HG03159 (cell line): ENCODE measurements around the gene IL17REL.
"Not testable (repeated sequence)": the region's sequence is repeated elsewhere in the genome, so short reads cannot be mapped to it uniquely, and the experiment has no call there.

Source experiments
- ATAC-seq: cut with Tn5 transposase; IDR thresholded peaks from one replicate; pipeline ENCODE4 v1.9.1; 2021; ENCODE audit warnings: mild to moderate bottlenecking, moderate library complexity; ENCODE audit not compliant: unreplicated experiment

IL17REL gene

DNA sequence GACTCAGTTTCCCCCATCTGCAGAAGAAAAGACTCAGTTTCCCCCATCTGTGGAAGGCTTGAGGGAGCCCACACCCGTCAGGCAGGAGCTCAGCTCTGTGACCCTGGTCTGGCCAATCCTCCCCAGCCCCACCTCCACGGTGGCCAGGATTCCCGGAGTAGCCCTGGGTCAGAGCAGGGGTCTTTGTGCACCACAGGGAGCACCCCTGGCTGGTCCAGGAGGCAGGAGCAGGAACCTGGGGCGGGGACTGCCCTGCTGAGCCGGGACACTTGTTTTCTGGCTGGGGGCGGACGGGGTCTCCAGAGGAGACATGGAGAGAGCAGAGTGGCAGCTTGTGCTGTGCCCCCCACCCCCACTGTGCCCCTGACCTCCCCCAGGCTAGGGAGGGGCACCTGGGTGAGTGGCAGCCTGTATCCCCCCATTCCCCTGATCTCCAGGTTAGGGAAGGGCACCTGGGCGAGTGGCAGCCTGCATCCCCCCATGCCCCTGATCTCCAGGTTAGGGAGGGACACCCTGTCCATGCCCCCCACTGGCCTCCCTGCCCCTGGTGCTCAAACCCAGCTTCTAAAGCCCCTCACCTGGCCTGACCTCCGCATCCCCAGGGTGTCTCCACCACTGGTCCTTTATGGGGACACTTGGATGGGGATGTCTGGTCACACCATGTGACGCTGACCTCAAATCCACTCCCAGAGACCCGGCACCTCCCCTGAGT, 18.8 kb downstream of the IL17REL start:
- ATAC-seq: no peak

DNA sequence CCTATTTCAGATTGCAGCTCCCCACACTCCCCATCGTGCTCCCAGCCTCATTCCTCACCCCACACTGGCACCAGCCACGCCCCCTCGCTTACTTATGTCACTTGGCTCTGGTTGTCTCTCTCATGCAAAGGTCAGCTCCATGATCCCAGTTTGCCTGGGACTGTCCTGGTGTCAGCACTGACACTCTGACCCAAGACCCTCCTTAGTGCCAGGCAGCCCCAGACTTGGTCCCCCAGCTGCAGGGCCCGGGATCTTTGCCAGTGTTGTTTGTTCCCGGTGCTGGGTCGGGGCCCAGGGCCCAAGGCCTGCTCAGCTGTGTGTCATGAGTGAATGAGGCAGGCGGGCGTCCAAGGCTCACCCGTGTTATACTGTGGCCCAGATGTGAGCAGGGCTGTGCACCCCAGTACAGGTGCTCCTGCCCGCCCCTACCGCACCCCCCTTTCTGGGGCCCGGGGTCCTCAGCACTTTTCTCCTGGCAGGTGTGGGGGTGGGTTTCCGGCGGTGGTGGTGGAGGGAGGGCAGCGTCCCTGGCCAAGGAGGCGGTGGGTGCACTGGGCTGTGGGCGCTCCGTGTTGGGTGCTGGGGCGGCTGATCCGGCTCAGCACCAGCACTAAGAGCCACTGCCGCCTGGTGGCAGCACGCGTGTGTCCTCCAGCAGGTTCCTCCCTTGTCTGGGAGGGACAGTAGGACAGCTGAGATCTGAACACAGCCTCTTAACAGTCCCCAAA, 19.5 kb downstream of the IL17REL start:
- ATAC-seq: no peak

DNA sequence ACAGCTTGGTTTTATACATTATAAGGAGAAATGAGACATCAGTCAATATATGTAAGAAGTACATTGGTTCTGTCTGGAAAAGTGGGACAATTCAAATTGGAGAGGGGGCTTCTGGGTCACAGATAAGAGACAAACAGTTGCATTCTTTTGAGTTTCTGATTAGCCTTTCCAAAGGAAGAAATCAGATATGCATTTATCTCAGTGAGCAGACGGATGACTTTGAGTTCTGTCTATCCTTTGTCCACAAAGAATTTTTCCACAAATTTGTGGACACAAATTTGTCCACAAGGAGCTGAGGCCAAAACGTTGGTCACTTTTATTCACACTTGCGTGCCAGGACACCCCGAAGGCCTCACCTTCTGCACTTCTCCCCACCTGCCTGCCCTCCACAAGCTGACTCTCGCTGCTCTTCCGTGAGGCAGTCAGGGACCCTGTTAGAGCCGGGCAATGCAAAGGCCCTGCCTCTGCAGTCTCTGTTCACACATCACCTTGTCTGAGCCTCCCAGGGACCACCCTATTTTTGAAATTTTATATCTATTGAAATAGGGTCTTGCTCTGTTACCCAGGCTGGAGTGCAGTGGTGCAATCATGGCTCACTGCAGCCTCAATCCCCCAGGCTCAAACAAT, 20.5 kb downstream of the IL17REL start:
- ATAC-seq: no peak

DNA sequence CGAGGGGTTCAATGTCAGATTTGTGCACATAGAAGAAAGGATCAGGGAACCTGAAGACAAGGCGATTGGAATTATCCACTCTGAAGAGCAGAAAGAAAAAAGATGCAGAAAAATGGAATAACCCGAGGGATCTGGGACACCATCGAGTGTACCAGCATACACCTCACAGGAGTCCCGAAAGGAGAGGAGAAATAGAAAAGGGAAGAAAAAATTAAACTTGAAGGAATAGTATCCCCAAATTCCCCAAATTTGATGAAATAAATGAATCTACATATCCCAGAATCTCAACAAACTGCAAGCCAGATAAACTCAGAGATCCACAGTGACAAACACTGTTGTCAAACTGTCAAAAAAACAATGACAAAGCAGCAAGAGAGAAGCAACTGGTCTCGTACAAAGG, 21.4 kb downstream of the IL17REL start:
- no peak for ATAC-seq

DNA sequence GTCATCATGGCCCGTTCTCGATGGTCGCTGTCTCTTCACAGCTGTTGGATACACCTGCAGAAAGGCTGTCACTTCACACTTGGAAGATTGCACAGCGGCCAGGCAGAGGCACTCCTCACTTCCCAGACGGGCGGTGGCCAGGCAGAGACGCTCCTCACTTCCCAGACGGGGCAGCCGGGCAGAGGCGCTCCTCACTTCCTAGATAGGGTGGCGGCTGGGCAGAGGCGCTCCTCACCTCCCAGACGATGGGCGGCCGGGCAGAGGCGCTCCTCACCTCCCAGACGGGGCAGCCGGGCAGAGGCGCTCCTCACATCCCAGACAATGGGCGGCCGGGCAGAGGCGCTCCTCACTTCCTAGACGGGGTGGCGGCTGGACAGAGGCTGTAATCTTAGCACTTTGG, 22.7 kb downstream of the IL17REL start:
- ATAC-seq: not testable (repeated sequence)

DNA sequence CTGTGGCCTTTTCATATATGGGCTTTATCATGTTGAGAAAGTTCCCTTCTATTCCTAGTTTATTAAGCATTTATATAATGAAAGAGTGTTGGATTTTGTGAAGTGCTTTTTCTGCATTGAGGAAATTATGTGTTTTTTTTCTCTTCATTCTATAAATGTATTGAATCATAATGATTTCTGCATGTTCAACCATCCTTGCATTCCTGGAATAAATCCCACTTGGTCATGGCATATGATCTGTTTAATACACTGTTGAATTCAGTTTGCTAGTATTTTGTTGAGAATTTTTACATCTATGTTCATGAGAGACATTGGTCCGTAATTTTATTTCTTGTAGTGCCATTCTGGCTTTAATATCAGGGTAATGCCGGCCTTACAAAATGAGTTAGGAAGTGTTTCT, 26.2 kb downstream of the IL17REL start:
- ATAC-seq: no peak

DNA sequence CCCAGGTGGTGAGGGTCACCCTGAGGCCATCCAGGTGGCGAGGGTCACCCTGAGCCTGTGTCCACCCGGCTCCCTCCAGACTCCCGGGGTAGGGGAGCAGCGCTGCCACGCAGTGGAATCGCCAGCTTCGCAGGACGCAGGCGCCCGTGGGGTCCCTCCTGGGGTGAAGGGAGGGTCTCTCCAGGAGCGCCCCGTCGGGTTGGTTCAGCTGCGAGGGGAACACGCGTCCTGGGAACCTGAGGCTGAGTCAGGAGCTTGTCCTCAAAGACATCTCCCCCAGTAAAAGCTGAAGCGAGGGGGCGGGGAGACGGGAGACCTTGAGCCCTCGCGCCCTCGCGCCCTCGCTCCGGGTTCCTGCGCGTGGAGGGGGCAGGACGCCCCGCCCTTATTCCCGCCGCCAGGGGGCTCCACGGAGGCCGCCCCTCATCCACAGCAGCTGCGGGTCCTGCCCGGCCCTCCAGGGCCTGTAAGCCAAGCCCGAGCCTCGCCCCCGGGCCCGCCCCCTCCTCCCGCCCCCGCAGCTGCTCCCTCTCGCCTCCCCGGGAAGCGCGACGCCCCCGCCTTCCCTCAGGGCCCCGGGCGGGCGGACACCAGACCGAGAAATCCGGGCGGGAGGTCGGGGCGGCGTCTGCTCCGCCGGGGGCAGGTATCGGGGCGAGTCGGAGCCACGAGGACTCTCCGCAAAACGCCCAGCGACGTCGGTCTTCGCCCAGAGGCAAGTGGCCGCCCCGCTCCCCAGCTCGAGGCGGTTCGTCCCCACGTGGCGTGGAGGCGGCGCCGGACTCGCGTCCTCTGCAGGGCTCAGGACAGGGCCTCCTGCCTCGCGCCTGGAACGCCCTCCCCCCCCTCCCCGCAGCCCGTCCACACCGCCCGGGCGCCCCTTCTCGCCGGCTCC, 29.2 kb downstream of the IL17REL start:
- no peak for ATAC-seq

DNA sequence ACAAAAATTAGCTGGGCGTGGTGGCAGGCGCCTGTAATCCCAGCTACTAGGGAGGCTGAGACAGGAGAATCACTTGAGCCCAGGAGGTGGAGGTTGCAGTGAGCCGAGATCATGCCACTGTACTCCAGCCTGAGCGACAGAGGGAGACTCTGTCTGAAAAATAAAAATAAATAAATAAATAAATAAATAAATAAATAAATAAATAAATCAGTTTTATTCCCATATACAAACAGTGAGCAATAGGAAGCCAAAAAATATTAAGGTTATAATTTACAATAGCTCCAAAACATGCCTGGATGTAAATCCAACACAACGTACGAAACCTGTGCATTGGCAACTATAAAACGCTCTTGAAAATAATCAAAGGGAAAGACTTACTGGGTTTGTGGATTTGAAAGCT, 30.8 kb downstream of the IL17REL start:
- not testable (repeated sequence) for ATAC-seq

DNA sequence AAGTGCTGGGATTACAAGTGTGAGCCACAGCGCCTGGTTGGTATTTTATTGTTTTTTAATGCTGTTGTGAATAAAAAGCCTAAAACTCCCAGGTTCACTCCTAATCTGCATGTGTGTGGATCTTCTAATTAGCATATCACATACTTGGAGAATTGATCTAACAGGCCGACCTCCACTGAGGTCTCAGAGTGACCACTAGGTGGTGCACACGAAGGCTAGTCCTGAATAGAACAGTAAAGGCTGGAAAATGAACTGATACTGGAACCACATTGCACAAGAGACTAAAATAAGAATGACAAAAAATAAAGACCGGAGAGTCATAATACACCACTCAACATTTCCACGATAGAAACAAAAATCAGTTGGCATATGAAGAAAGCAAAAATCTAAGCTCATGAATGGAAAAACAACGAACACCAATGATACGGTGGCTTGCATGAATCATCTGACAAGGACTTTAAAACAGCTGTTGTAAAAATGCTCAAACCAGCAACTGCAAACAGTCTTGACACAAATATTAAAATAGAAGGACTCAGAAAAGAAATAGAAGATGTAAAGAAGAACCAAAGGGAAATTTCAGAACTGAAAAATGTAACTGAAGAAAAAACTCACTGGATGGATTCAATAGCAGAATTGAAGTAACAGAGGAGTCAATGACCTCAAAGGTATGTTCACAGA, 32.8 kb downstream of the IL17REL start:
- ATAC-seq: no peak

DNA sequence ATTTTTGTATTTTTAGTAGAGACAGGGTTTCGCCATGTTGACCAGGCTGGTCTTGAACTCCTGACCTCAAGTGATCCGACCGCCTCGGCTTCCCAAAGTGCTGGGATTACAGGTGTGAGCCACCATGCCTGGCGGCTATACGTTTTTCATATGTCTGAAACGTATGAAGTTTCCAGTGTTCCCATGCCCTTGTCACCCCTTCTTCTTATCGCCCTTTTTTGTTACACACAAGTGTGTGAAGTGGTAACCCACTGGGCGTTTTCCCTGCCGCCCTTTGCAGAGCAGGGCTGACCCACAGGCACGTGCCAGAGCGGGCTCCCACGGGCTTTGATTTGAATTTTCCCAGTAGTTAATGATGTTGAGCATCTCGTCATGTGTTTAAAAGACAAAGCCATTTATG, 35.0 kb downstream of the IL17REL start:
- no peak for ATAC-seq

DNA sequence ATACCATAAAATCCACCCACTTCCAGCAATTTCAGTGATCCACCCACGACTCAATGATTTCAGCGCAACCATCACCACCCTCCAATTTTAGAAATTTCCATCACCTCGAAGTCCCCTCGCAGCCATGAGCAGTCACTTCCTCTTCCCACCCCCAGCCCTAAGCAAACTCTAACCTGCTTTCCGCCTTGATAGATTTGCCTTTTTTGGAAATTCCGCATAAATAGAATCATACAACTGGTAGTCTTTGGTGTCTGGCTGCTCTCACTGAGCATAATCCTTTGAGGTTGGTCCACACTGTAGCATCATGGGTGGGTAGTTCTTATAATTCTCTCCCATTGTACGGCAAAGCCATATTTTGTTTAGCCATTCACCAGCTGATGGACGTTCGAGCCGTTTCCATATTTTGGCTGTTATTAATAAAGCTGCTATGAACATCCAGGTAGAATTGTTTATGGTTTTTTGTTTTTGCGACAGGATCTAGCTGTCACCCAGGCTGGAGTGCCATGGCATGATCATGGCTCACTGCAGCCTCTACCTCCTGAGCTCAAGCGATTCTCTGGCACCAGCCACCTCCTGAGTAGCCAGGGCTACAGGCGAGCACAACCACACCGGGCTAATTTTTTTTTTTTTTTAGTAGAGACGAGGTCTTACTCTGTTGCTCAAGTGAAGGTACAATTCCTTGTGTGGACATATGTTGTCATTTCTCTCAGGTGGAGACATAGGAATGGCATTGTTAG, 36.0 kb downstream of the IL17REL start:
- ATAC-seq: no peak

DNA sequence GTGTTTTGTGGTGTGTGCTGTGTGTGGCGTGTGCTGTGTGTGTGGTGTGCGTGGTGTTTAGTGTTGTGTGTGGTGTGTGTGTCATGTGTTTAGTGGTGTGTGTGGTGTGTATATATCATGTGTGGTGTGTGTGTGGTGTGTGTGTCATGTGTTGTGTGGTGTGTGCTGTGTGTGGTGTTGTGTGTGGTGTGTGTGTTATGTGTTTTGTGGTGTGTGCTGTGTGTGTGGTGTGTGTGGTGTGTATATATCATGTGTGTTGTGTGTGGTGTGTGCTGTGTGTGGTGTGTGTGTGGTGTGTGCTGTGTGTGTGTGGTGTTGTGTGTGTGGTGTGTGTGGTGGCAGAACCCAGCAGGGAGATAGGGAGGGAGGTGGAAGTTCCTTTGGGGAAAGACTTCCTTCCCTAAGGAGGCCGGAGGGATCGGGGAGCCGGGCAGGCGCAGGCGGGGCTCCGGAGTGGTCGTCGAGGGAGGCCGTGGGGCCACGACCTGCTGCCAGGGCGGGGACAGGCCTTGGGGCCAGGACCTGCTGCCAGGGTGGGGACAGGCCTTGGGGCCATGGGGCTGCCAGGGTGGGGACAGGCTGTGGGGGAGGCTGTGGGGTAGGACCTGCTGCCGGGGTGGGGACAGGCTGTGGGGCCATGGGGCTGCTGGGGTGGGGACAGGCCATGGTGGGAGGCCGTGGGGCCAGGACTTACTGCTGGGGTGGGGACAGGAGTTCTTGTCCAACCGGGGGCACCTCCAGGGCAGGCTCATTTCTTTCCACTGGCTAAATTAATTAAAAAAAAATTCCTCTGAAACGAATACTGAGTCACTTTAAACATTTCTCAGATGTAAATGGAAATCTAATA, 36.8 kb downstream of the IL17REL start:
- no peak for ATAC-seq

DNA sequence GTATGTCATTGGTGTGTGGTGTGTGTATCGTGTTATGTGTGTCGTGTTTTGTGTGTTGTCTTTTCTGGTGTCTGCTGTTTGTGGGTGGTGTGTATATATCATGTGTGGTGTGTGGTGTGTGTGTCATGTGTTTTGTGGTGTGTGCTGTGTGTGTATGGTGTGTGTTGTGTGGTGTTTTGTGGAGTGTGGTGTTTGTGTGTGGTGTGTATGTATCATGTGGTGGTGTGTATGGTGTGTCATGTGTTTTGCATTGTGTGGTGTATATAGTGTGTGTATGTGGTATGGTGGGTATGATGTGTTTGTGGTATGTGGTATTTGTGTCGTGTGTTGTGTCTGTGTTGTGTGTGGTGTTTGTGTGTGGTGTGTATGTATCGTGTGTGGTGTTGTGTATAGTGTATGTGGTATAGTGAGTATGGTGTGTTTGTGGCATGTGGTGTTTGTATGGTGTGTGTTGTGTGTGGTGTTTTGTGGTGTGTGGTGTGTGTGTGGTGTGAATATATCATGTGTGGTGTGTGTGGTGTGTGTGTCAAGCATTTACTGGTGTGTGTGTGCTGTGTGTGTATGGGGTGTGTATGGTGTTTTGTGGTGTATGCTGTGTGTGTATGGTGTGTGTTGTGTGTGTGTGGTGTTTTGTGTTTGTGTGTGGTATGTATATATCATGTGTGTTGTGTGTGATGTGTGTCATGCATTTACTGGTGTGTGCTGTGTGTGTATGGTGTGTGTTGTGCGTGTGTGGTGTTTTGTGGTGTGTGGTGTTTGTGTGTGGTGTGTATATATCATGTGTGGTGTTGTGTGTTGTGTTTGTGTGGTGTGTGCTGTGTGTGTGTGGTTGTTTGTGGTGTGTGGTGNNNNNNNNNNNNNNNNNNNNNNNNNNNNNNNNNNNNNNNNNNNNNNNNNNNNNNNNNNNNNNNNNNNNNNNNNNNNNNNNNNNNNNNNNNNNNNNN, 39.3 kb downstream of the IL17REL start:
- no peak for ATAC-seq

DNA sequence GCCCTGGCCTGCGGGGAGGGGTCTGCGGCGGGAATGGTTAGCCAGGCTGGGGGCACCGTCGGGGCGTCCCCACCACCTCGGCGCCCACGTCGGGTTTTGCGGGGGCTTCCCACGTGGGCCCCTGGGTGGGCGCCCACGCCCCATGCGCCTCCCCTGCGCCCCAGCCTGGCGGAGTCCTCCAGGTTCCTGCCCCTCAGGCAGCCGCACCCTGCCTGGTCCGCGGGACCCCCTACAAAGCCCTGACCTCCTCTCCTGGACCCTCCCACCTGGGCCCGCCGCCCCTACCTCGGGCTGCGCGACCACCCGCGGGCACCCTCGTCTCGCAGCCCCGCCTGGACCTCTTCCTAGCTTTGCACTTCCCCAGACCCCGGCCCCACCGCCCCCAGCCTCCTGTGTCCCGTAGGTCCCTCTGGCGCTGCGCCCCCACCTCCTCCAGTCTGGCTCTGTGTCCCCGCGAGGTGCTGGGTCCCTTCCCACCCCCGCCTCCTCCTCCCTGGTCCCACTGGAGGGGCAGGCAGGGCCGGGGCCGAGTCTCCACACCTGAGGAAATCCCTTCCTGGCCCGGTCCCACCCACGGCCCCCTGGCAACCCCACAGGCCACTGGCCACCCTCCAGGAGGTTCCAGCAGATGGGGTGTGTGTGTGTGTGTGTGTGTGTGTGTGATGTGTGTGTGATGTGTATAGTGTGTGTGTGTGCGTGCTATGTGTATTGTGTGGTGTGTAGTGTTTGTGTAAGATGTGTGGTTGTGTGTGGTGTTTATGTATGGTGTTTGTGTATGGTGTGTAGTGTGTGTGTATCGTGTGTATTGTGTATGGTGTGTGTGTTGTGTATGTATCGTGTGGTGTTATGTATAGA, 40.2 kb downstream of the IL17REL start:
- ATAC-seq: no peak

DNA sequence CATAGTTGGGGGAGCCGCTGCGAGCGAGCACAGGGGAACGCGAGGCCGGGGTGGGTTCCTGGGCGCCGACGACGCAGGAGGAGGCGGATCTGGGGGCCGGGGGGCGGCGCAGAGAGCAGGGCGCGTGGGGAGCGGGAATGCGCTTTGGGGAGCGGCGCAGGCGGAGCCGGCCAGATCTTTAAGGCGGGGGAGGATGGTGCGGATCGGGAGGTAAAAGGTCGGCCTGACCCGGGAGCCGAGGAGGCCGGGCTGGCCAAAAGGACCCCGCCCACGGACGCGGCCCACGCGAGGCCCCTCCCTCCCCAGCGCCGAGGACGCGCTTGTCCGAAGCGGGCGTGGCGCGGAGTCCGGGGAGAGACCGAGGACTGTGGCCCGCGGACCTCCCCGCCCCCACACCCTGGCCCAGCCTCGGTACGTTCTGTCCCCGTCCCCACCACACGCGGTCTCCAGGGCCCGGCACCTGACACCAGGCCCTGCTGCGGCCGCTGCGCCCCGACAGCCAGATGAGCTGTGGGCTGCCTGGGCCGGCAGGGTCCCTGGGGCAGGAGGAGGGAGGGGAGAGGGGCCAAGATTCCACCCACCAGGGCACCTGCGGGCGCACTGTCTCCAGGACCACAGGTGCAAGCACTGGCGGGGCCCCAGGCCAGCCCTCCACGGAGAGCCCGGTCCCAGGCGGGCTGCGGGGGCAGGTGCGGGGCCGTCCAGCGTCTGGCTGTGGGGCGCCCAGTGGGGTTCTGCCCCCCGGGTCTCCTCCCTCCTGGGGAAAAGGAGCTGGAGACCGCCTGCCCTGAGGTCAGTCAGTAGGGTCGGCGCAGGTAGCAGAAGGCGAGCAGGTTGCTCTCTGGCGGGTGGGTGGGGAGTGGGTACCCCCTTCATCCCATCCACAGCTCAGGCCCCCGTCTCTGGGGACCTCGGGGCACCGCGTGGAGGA, 41.1 kb downstream of the IL17REL start:
- ATAC-seq: peak; percentile 9
